Left lobe of liver (tissue), 2 donors: ENCODE measurements around the gene GABRB2. TPM values are rescaled to one million over a fixed set of nuclear protein-coding genes. Genes with fewer than 3 reads are reported as not detected.

ENCODE experiments used
- ATAC-seq: fragments of 200-7000 bp; cut with Tn5 transposase; one replicate; pipeline ENCODE4 v1.9.1; 2020; ENCODE audit warnings: mild to moderate bottlenecking, moderate library complexity
- DNase-seq: peaks from one replicate; pipeline ENCODE4 v3.0.0-alpha.2; 2020; ENCODE audit warnings: low spot score
- total RNA-seq: library from RNA; stranded (reverse); gene quantifications from one replicate; pipeline ENCODE4 v1.2.1, GENCODE V29; 2021
- donor health status: DM: no; HTN: no; CAD: no; lungs with moderate emphysema.
- donor health status: DM: no; HTN: yes; CAD: no.

Gene GABRB2
- total RNA-seq, 1 donor from 2014 or later: not detected

DNA sequence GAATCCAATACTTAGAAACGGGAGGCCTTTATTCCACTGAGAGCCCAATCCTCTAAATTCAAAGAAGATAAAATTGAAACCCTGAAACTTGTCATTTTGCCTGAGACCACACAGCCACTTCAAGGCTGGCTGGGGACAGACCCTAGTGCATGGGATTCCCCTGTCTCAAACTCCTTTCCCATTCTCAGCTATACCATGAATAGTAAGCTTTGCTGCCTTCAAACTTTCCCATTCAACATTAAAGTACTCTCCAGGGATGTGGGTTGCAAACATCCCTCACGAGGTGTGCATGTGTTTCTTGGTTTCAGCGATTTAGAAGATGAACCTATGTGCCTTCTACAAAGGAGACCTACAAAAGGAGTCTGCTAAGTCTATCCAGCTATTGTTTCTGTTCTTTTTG, 64.6 kb downstream of the GABRB2 start:
- ATAC-seq: no peak
- no peak for DNase-seq

GRCh38 chr5:161471211-161471950, 75.1 kb downstream of the GABRB2 start:
- ATAC-seq (no peak), DNase-seq (no peak)

DNA sequence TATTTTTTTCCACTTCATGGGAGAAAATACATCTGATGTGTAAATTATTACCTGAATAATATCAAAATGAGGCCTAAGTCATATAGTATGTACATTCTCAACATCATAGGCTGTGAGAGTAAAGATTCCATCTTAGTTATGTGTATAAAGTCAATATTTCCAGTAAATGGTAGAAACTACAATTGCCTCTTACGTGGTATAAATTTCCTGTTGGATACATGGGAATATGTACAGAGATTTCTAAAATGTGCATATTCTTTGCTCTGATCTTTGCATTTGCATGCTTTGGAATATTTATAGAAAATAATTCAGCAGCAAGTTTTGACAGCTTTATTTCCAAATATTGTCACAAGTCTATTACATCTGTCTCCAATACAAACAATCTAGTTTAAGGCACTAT, 78.8 kb downstream of the GABRB2 start:
- DNase-seq (no peak), ATAC-seq (no peak)

GRCh38 chr5:161460741-161461140, 85.8 kb downstream of the GABRB2 start:
- DNase-seq: no peak
- ATAC-seq: no peak

GRCh38 chr5:161446655-161447054, 99.9 kb downstream of the GABRB2 start:
- DNase-seq (no peak), ATAC-seq (no peak)

DNA sequence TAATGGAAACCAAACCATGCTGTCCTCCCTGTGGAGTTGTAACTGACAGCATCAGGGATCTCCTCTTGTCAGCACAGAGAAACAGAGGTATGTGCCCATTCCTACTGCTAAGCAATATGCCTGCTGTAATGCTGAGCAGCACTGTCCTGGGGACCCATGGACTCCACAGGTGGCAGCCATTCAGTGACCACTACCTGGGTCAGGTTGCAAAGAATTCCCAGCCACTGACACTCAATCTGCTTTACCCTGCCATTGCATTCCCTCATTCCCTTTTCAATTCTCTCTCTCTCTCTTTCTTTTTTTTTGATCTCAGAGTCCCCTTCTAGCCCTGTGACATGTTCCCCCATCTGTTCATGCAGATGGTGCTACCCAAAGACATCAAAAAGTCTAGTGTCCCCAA, 104.1 kb downstream of the GABRB2 start:
- ATAC-seq: no peak
- DNase-seq: no peak

DNA sequence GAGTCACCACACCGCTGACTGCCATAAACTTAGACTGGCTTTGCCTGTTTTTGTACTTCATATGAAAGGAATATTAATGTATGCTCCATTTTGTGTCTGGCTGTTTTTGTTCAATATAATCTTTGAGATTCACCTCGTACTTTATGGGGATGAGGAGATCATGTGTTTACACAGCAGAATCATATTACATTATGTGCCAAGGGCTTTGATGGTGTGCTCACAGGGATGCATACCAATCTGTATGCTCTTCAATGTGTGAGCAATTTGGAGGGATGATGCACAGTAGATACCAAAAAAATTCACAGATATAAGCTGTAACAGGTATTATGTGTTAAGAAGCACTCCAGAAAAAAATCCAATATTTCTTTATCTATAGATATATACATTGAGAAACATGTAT, 113.7 kb downstream of the GABRB2 start:
- DNase-seq (no peak), ATAC-seq (no peak)

- no peak for ATAC-seq
- DNase-seq: no peak
Measured at GRCh38 chr5:161431963-161432362, 114.6 kb downstream of the GABRB2 start.

- DNase-seq (no peak), ATAC-seq (no peak)
Measured at GRCh38 chr5:161421067-161421466, 125.5 kb downstream of the GABRB2 start.

DNA sequence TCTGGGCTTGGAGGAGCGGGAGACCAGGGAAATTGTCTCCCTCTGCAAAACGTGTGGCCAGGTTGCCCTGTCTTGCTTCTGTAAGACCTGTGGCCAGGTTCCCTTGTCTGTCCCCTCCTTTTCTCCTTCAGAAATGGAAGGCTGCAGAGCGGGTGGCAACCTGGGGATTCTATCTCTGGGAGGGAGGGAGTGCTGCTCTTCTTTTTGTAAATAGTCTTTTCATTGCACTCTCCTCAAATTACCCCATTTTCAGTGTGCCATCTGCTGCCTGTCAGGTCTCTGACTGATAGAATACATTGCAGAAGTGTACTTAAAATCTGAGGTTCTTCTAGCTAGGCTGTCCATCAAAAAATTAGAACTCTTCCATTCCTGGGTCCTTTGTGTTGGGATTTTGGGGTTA, 126.0 kb downstream of the GABRB2 start:
- ATAC-seq: no peak
- DNase-seq: no peak

- no peak for ATAC-seq
- DNase-seq: no peak
Measured at GRCh38 chr5:161414896-161415295, 131.6 kb downstream of the GABRB2 start.

GRCh38 chr5:161414037-161414436, 132.5 kb downstream of the GABRB2 start:
- ATAC-seq (no peak), DNase-seq (no peak)

DNA sequence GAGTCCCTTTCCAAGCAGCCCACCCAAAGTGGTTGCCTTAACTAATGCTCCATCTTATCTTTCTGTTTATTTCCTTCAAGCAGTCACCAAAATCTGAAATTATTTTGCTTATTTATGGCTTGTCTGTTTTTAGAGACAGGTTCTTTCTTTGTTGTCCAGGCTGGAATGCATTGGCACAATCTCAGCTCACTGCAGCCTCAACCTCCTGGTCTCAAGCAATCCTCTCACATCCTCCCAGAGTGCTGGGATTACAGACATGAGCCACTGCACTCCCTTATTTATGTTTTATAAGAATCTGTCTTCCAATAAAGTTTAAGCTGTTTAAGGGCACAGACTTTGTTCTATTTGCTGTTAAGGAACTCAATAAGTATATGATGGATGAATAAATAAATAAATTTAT, 133.7 kb downstream of the GABRB2 start:
- DNase-seq (no peak), ATAC-seq (no peak)

DNA sequence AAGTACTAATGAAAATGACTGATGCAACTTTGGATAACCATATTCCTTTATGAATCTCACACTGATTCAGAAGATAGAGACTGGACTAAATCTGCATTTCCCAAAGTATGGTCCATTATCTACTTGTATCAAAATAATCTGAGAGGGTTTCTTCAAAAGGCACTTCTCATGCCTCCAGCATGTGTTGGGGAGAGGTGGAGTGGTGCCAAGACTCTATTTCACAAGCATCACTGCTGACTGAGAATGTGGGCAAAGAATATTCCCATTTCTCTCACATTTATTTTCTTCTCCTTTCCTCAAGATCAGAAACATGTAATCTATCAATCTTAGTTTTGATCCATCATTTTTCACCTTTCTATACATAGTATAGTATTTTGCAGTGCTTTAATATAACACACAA, 135.4 kb downstream of the GABRB2 start:
- no peak for ATAC-seq
- no peak for DNase-seq

DNA sequence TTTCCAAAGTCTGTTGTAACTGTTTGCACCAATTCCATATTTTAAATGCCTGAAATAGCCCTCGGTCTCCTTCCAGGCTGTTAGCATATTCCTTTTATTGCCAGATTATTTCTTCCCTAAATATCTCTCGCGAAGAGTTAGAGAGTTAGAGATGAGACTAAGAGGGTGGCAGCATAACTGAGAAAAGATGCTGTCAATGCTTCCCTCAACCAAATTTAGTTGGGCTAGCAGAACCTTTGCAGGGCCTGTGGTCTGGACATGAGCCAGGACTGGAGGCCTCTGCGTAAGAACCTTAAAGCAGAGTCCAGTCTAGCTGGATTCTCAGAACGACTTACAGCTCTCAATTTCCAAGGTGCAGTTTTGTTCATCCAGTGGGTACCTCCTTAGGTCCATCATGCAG, 135.9 kb downstream of the GABRB2 start:
- DNase-seq (no peak), ATAC-seq (no peak)

DNA sequence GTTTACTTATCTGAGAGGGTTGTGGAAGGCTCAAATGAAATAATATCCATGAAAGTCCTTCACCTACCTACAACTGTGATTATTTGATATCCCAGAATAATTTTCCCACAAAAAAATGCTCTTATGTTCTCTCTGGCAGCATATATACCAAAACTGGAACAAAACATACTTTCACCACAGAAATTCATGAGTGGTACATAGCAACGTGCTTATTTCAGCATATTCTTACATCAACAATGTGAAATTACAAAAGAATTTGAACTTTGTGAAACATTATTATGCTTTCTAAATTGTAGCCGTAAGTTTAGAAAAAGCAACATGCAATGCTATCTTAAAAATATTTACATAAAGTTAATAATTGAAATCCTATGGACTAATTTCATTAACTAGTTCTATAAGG, 137.1 kb downstream of the GABRB2 start:
- ATAC-seq: no peak
- no peak for DNase-seq

DNA sequence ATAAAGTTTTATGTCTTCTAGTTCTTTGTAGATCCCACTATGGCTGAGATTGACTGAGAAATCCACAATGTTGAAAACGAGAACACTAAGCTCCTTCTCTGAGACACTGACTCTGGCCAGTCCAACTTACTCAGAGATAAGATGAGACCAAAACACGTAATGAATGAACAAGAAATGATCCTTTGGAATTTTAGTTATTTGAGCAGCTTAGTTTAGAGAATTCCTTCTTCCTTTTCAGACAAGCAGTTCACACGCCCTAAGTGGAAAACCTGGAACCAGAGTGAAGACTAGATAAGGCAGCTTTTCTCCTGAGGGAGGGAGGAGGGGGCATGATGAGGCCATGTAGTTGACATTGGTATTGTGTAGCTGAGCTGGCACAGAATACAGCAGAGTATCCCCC, 139.6 kb downstream of the GABRB2 start:
- no peak for ATAC-seq
- DNase-seq: no peak

GRCh38 chr5:161403996-161404395, 142.5 kb downstream of the GABRB2 start:
- ATAC-seq (no peak), DNase-seq (no peak)

DNA sequence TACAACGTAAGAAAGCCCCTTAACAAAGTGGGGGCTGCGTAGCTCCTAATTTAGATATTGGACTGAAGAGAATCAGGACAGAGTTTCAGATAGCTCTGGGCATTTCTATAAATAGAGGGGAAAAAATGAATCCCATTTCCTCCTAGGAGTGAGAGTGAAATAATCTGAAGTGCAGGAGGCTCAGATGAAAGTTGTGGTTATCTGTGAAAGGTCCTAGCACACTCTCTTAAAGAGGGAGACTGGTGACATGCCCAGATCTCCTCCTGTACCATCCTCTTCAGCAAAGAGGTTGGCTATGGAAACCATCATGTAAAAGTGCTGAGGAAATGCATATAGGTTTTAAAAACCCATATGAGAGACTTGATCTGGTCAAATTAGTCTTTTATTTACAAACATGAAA, 143.4 kb downstream of the GABRB2 start:
- DNase-seq: no peak
- no peak for ATAC-seq

GRCh38 chr5:161400583-161400982, 145.9 kb downstream of the GABRB2 start:
- DNase-seq: no peak
- no peak for ATAC-seq

GRCh38 chr5:161399996-161400562, 146.4 kb downstream of the GABRB2 start:
- ATAC-seq (no peak), DNase-seq (no peak)

- ATAC-seq (no peak), DNase-seq (no peak)
Measured at GRCh38 chr5:161397448-161397847, 149.1 kb downstream of the GABRB2 start.

- no peak for ATAC-seq
- DNase-seq: no peak
Measured at GRCh38 chr5:161396171-161396570, 150.4 kb downstream of the GABRB2 start.
